HG02943 (cell line): ENCODE results near the gene TSPEAR.

ENCODE experiments used
- ATAC-seq: cut with Tn5 transposase; IDR thresholded peaks from one replicate; pipeline ENCODE4 v1.9.1; 2021; ENCODE audit warnings: mild to moderate bottlenecking, low read depth, moderate library complexity; ENCODE audit not compliant: unreplicated experiment

Gene TSPEAR

GRCh38 chr21:44723177-44724131 is 12.1 kb upstream of the TSPEAR start:
- ATAC-seq = no peak

DNA sequence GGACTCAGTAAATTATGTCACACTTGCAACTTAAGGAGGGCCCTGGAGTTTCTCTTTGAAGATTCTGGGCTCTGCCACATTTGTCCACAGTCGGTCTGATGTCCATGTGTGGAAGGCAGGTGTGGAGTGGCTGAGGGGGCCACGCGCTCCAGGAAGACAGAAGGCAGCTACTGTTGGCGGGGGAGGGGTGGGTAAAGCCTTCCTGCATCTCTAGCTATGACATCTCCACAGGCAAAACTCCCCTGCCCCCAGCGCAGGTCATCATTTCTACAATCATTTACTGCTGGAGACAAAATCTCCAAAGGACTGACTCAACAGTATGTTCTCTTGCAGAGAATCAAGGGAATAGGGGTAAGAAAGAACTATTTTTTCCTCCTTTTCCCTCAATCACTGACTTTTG is 11.4 kb upstream of the TSPEAR start:
- ATAC-seq = no peak

DNA sequence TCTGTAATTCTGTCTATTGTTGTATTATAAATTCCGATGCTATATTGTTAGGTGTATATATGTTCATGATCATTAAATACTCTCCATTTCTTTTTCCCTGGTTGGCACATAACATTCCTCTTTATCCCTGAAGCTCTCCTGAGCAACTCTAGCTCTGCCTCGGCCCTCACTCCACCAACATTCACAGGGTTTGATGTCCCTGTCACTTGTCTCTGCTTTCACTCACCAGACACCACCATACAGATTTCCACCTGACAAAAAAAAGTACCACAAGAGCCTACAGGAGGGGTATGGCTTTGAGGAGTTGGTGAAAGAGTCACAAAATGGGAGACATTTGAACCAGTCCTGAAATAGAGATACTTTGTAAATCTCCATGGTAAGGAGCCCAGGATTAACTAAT is 8.8 kb upstream of the TSPEAR start:
- no peak for ATAC-seq

- ATAC-seq = no peak
These were observed 7.2 kb upstream of the TSPEAR start for GRCh38 chr21:44718571-44718970.

DNA sequence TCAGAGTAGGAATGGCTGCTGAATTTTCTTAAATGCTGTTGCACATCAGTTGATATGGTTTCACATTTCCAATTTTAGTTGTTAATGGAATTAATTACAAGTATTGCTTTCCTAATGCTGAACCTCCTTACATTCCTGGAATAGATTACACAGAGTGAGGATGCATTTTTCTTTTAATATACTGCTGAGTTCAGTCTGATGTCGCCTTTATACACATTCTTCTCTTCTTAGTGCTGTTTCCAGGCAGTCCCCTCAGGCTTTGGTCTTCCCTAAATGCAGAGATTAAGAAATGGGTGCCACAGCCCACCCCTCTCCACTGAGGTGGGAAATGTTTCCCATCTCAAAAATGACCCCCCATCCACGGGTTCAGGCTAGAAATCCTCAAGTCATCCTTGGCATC is 6.7 kb upstream of the TSPEAR start:
- ATAC-seq = no peak

GRCh38 chr21:44716984-44717383 is 5.6 kb upstream of the TSPEAR start:
- ATAC-seq = no peak

GRCh38 chr21:44714905-44715304 is 3.5 kb upstream of the TSPEAR start:
- no peak for ATAC-seq

- ATAC-seq = no peak
These were observed 2.5 kb upstream of the TSPEAR start for GRCh38 chr21:44713846-44714245.

DNA sequence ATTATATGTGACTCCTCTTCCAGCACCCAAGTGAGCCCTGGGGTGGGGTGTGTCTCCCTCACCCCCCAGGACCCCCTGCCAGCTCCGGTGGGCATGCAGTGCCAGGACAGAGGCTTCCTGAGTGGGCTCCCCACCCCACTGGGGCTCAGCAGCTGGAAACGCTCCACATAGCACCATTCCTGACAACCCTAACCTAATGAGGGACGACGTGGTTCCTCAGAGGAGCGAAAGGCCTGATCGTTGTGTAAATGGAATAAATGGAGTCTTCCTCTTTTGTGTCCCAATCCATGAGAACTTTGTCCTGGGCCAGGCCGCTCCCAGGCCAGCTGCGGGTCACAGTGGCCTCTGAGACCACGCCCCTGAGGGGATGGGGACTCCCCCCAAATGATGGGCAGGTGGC is 1.8 kb upstream of the TSPEAR start:
- no peak for ATAC-seq

GRCh38 chr21:44712203-44713028 is 1.0 kb upstream of the TSPEAR start:
- no peak for ATAC-seq

GRCh38 chr21:44710756-44711326 is 531 bp downstream of the TSPEAR start:
- no peak for ATAC-seq

GRCh38 chr21:44710294-44710665 is 1.1 kb downstream of the TSPEAR start:
- ATAC-seq = no peak

GRCh38 chr21:44709426-44710293 is 1.7 kb downstream of the TSPEAR start:
- ATAC-seq = no peak

- no peak for ATAC-seq
These were observed 2.4 kb downstream of the TSPEAR start for GRCh38 chr21:44708866-44709425.

GRCh38 chr21:44708213-44708865 is 3.0 kb downstream of the TSPEAR start:
- ATAC-seq = no peak

- ATAC-seq = no peak
These were observed 4.4 kb downstream of the TSPEAR start for GRCh38 chr21:44706706-44707581.

GRCh38 chr21:44706026-44706705 is 5.2 kb downstream of the TSPEAR start:
- no peak for ATAC-seq

GRCh38 chr21:44704636-44705001 is 6.8 kb downstream of the TSPEAR start:
- no peak for ATAC-seq
